GM13976 (cell line): ENCODE measurements around the gene PPA2.
"Not testable (repeated sequence)": the region's sequence is repeated elsewhere in the genome, so short reads cannot be mapped to it uniquely, and the experiment has no call there.

Source experiments
- DNase-seq: peaks from one replicate; pipeline ENCODE4 v3.0.0; 2012; ENCODE audit warnings: low spot score
- CTCF ChIP-seq: IDR thresholded peaks from 2 replicates; pipeline ENCODE4 v1.5.1; 2012; ENCODE audit warnings: borderline replicate concordance, mild to moderate bottlenecking; ENCODE audit not compliant: insufficient read depth; ENCODE audit errors: extremely low read depth, missing control alignments, control extremely low read depth
- in situ Hi-C: fragments of 300-500 bp; cut with MboI; formaldehyde crosslinking; loops from one replicate; pipeline ENCODE4 v1.12.0; 2022; ENCODE audit warnings: low sequenced_read_pairs, mixed read lengths, inconsistent platforms; ENCODE audit not compliant: unreplicated experiment

The PPA2 gene

GRCh38 chr4:105414316-105414715 lies 59.5 kb downstream of the PPA2 start:
- no peak for TF ChIP-seq CTCF
- in situ Hi-C loops, result no loop called here
- DNase-seq, result no peak

- in situ Hi-C loops, DNase-seq: not testable (repeated sequence)
These were observed 64.7 kb downstream of the PPA2 start for GRCh38 chr4:105409135-105409534.

GRCh38 chr4:105400901-105401677 lies 72.8 kb downstream of the PPA2 start:
- in situ Hi-C loops, result no loop called here
- TF ChIP-seq CTCF, result no peak
- DNase-seq, result no peak

GRCh38 chr4:105399532-105400161 lies 74.2 kb downstream of the PPA2 start:
- DNase-seq, result no peak
- TF ChIP-seq CTCF, result no peak
- in situ Hi-C loops, result no loop called here

- in situ Hi-C loops, result no loop called here
- no peak for TF ChIP-seq CTCF
- DNase-seq, result no peak
These were observed 81.0 kb downstream of the PPA2 start for GRCh38 chr4:105392858-105393257.

GRCh38 chr4:105389167-105389566 lies 84.7 kb downstream of the PPA2 start:
- TF ChIP-seq CTCF, result no peak
- in situ Hi-C loops, result no loop called here
- DNase-seq, result no peak

GRCh38 chr4:105387466-105387865 lies 86.4 kb downstream of the PPA2 start:
- DNase-seq, result no peak
- in situ Hi-C loops, result no loop called here
- TF ChIP-seq CTCF, result no peak
